ENCODE results near the gene TP63.

Gene TP63

DNA sequence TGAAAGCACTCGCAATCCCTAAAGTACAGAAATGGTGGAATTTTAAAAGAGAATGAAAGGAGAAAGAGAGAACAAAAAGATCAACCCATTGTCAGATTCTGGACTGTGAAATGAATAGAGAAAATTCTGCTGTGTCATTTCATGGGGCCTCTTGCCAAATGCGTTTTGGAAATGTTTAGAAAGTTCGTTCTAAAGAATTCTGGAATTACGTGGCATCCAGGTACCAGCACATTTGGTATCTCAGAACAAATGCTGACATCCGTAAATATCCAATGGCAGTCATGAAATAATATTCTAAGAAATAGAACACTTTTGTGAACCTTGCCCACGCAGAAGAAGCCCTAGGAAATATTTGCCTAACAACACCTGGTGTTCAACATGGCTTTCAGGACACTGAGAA, 270.3 kb downstream of the TP63 start:
- Histone ChIP-seq H3K27me3 (ENCODE audit: control insufficient read depth in 1 of 2, insufficient read depth in 2 of 2, low read length in 2 of 2) (no peaks in the 10 kb centered on the region), H3K9me3 (ENCODE audit: control insufficient read depth in 1 of 2, low read length in 2 of 2) (no peaks in the 10 kb centered on the region), H3K9ac (ENCODE audit: low read depth in 1 of 2, low read length in 2 of 2) (no peak overlapping the region), H3K4me1 (ENCODE audit: control insufficient read depth in 1 of 2, insufficient read depth in 2 of 2, low read length in 2 of 2) (peaks cover 0 to 3% of the 10 kb centered on the region in 2 donors), H3K27ac (ENCODE audit: low read depth, low read length) (no peak overlapping the region), H3K4me3 (ENCODE audit: low read depth in 1 of 2, low read length in 2 of 2) (no peak overlapping the region), H3K36me3 (ENCODE audit: control insufficient read depth in 1 of 2, insufficient read depth in 2 of 2, low read length in 2 of 2) (no peaks in the 10 kb centered on the region)

- no peaks in the 10 kb centered on the region for H3K9me3 ChIP-seq (ENCODE audit: control insufficient read depth in 1 of 2, low read length in 2 of 2)
- H3K27ac ChIP-seq (ENCODE audit: low read depth, low read length): no peak overlapping the region
- H3K4me1 ChIP-seq (ENCODE audit: control insufficient read depth in 1 of 2, insufficient read depth in 2 of 2, low read length in 2 of 2): peaks cover 0 to 3% of the 10 kb centered on the region in 2 donors
- H3K4me3 ChIP-seq (ENCODE audit: low read depth in 1 of 2, low read length in 2 of 2): no peak overlapping the region
- no peaks in the 10 kb centered on the region for H3K27me3 ChIP-seq (ENCODE audit: control insufficient read depth in 1 of 2, insufficient read depth in 2 of 2, low read length in 2 of 2)
- H3K36me3 ChIP-seq (ENCODE audit: control insufficient read depth in 1 of 2, insufficient read depth in 2 of 2, low read length in 2 of 2): no peaks in the 10 kb centered on the region
- no peak overlapping the region for H3K9ac ChIP-seq (ENCODE audit: low read depth in 1 of 2, low read length in 2 of 2)
Observed at GRCh38 chr3:189902230-189903186, 271.3 kb downstream of the TP63 start.

DNA sequence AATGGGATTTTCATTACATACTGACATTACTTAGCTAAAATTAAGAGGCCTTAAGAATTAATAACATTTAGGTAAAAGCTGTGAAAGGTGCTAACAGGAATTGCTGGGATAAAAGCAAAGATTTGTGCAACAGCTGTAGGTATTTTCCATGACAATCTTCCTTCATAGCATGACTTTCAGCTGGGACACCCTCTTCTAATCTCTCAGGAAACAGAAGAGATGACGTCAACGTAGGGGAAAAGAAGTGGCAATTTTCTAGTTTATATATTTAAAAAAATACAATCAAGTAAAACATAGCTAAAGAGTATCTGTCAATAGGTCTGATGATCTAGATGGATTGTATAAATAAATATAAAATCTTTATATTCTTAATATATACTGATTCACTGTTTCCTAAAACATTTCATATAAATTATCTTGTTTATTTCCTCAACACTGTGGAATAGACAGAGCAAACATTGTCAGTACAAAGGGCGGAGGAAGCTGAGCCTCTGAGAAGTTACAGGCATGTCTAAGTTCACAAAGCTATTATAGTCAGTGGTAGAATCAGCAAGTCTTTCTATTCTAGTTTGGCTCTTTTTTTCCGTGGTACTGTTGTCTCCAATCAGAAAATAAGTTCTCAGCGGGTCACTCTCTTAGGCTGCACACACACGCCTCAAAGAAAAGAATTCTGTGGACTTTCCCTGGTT, 272.5 kb downstream of the TP63 start:
- H3K9me3 ChIP-seq (ENCODE audit: control insufficient read depth in 1 of 2, low read length in 2 of 2): no peaks in the 10 kb centered on the region
- H3K4me1 ChIP-seq (ENCODE audit: control insufficient read depth in 1 of 2, insufficient read depth in 2 of 2, low read length in 2 of 2): peaks cover 0 to 3% of the 10 kb centered on the region in 2 donors
- H3K9ac ChIP-seq (ENCODE audit: low read depth in 1 of 2, low read length in 2 of 2): no peak overlapping the region
- H3K27ac ChIP-seq (ENCODE audit: low read depth, low read length): no peak overlapping the region
- no peaks in the 10 kb centered on the region for H3K27me3 ChIP-seq (ENCODE audit: control insufficient read depth in 1 of 2, insufficient read depth in 2 of 2, low read length in 2 of 2)
- no peak overlapping the region for H3K4me3 ChIP-seq (ENCODE audit: low read depth in 1 of 2, low read length in 2 of 2)
- H3K36me3 ChIP-seq (ENCODE audit: control insufficient read depth in 1 of 2, insufficient read depth in 2 of 2, low read length in 2 of 2): no peaks in the 10 kb centered on the region

DNA sequence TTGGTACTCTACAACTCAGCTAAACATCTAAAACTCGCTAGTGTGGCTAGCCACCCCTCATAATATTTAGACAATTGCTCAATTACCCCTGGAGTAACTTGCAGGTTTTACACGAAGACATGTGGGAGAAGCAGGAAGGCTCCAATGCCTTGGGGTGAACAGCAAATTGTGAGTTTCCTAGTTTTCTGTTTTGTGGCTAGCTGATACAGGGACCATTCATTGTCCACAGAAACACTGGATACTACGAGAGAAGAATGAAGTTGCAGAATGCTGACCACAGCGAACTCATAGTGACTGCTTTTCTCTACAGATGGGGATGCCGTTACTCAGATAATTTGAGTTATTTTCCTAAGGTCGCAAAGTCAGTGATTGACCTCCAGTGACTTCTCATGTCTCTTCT, 276.6 kb downstream of the TP63 start:
- peaks cover 0 to 3% of the 10 kb centered on the region in 2 donors for H3K4me1 ChIP-seq (ENCODE audit: control insufficient read depth in 1 of 2, insufficient read depth in 2 of 2, low read length in 2 of 2)
- no peaks in the 10 kb centered on the region for H3K9me3 ChIP-seq (ENCODE audit: control insufficient read depth in 1 of 2, low read length in 2 of 2)
- no peaks in the 10 kb centered on the region for H3K36me3 ChIP-seq (ENCODE audit: control insufficient read depth in 1 of 2, insufficient read depth in 2 of 2, low read length in 2 of 2)
- no peak overlapping the region for H3K27ac ChIP-seq (ENCODE audit: low read depth, low read length)
- no peak overlapping the region for H3K4me3 ChIP-seq (ENCODE audit: low read depth in 1 of 2, low read length in 2 of 2)
- H3K9ac ChIP-seq (ENCODE audit: low read depth in 1 of 2, low read length in 2 of 2): no peak overlapping the region
- H3K27me3 ChIP-seq (ENCODE audit: control insufficient read depth in 1 of 2, insufficient read depth in 2 of 2, low read length in 2 of 2): no peaks in the 10 kb centered on the region

DNA sequence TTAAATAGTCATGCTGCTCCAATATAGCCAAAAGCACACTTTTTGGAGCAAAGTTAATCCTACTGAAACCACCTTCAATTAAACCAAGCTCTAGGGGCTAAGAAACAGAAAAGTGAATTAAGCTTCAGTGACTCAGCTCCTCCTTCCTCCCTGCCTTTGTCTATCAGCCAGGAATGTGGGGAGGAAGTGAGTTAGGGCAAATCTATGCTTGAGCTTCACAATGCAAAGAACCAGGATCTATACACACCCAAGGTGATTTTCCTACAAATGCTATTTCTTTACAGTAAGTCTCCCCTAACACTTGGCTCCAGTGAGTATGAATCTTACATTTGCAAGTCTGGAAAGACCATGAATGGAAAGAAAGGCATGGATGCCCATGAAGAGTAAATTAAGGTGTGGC, 277.5 kb downstream of the TP63 start:
- no peaks in the 10 kb centered on the region for H3K27me3 ChIP-seq (ENCODE audit: control insufficient read depth in 1 of 2, insufficient read depth in 2 of 2, low read length in 2 of 2)
- H3K9me3 ChIP-seq (ENCODE audit: control insufficient read depth in 1 of 2, low read length in 2 of 2): no peaks in the 10 kb centered on the region
- no peak overlapping the region for H3K4me3 ChIP-seq (ENCODE audit: low read depth in 1 of 2, low read length in 2 of 2)
- H3K9ac ChIP-seq (ENCODE audit: low read depth in 1 of 2, low read length in 2 of 2): no peak overlapping the region
- H3K27ac ChIP-seq (ENCODE audit: low read depth, low read length): no peak overlapping the region
- H3K36me3 ChIP-seq (ENCODE audit: control insufficient read depth in 1 of 2, insufficient read depth in 2 of 2, low read length in 2 of 2): no peaks in the 10 kb centered on the region
- H3K4me1 ChIP-seq (ENCODE audit: control insufficient read depth in 1 of 2, insufficient read depth in 2 of 2, low read length in 2 of 2): peaks cover 0 to 3% of the 10 kb centered on the region in 2 donors

DNA sequence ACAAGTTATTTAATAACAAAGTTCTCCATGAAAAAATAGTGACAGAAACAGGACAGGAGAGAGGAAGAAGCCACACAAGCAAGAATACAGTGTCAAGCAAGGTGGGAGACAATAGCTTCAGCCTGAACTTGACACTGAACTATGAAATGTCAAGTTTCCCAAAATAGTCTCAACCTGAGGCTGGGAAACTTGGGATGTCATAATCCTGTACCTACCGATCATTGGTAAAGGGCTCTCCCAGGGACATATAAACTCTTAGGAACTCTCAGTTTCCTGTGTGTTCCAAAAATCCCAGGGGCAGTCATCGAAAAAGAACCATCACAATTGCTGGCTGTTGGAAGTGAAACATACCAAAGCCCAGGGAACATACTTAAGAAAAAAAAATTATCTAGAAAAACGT, 277.9 kb downstream of the TP63 start:
- no peaks in the 10 kb centered on the region for H3K9me3 ChIP-seq (ENCODE audit: control insufficient read depth in 1 of 2, low read length in 2 of 2)
- H3K36me3 ChIP-seq (ENCODE audit: control insufficient read depth in 1 of 2, insufficient read depth in 2 of 2, low read length in 2 of 2): no peaks in the 10 kb centered on the region
- peaks cover 0 to 1% of the 10 kb centered on the region in 2 donors for H3K4me1 ChIP-seq (ENCODE audit: control insufficient read depth in 1 of 2, insufficient read depth in 2 of 2, low read length in 2 of 2)
- no peak overlapping the region for H3K4me3 ChIP-seq (ENCODE audit: low read depth in 1 of 2, low read length in 2 of 2)
- no peaks in the 10 kb centered on the region for H3K27me3 ChIP-seq (ENCODE audit: control insufficient read depth in 1 of 2, insufficient read depth in 2 of 2, low read length in 2 of 2)
- no peak overlapping the region for H3K9ac ChIP-seq (ENCODE audit: low read depth in 1 of 2, low read length in 2 of 2)
- no peak overlapping the region for H3K27ac ChIP-seq (ENCODE audit: low read depth, low read length)

GRCh38 chr3:189909573-189909972, 278.4 kb downstream of the TP63 start:
- Histone ChIP-seq H3K27ac (ENCODE audit: low read depth, low read length) (no peak overlapping the region), H3K4me1 (ENCODE audit: control insufficient read depth in 1 of 2, insufficient read depth in 2 of 2, low read length in 2 of 2) (no peaks in the 10 kb centered on the region)

GRCh38 chr3:189911001-189911400, 279.8 kb downstream of the TP63 start:
- no peak overlapping the region for H3K27ac ChIP-seq (ENCODE audit: low read depth, low read length)
- H3K27me3 ChIP-seq (ENCODE audit: control insufficient read depth in 1 of 2, insufficient read depth in 2 of 2, low read length in 2 of 2): no peaks in the 10 kb centered on the region
- H3K36me3 ChIP-seq (ENCODE audit: control insufficient read depth in 1 of 2, insufficient read depth in 2 of 2, low read length in 2 of 2): no peaks in the 10 kb centered on the region
- H3K9ac ChIP-seq (ENCODE audit: low read depth in 1 of 2, low read length in 2 of 2): no peak overlapping the region
- H3K4me1 ChIP-seq (ENCODE audit: control insufficient read depth in 1 of 2, insufficient read depth in 2 of 2, low read length in 2 of 2): no peaks in the 10 kb centered on the region
- H3K4me3 ChIP-seq (ENCODE audit: low read depth in 1 of 2, low read length in 2 of 2): no peak overlapping the region
- no peaks in the 10 kb centered on the region for H3K9me3 ChIP-seq (ENCODE audit: control insufficient read depth in 1 of 2, low read length in 2 of 2)

More at GRCh38 chr3:189909573-189909972, 278.4 kb downstream of the TP63 start:
- H3K9me3 ChIP-seq (ENCODE audit: control insufficient read depth in 1 of 2, low read length in 2 of 2): no peaks in the 10 kb centered on the region
- H3K36me3 ChIP-seq (ENCODE audit: control insufficient read depth in 1 of 2, insufficient read depth in 2 of 2, low read length in 2 of 2): no peaks in the 10 kb centered on the region
- no peaks in the 10 kb centered on the region for H3K27me3 ChIP-seq (ENCODE audit: control insufficient read depth in 1 of 2, insufficient read depth in 2 of 2, low read length in 2 of 2)
- no peak overlapping the region for H3K4me3 ChIP-seq (ENCODE audit: low read depth in 1 of 2, low read length in 2 of 2)
- no peak overlapping the region for H3K9ac ChIP-seq (ENCODE audit: low read depth in 1 of 2, low read length in 2 of 2)

DNA sequence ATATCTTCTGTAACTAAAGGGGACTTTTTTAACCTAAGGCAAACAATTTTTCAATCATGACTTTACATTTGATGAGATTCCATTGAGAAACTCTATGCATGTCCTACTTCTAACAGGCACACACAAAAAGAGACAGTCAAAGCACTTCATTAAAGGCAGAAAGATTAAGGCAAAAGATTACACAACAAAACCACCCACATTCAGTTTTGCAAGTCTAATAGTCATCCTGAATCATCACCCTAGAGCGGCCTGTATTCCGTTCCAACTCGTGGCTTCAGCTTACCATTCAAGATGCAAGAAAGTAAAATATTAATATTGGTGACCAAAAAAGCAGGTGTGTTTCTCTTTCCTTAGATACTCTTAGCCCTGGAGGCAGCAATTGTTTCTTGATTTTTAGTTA, 283.6 kb downstream of the TP63 start:
- H3K9me3 ChIP-seq (ENCODE audit: control insufficient read depth in 1 of 2, low read length in 2 of 2): no peaks in the 10 kb centered on the region
- no peak overlapping the region for H3K27ac ChIP-seq (ENCODE audit: low read depth, low read length)
- no peak overlapping the region for H3K9ac ChIP-seq (ENCODE audit: low read depth in 1 of 2, low read length in 2 of 2)
- no peaks in the 10 kb centered on the region for H3K36me3 ChIP-seq (ENCODE audit: control insufficient read depth in 1 of 2, insufficient read depth in 2 of 2, low read length in 2 of 2)
- H3K4me3 ChIP-seq (ENCODE audit: low read depth in 1 of 2, low read length in 2 of 2): no peak overlapping the region
- no peaks in the 10 kb centered on the region for H3K27me3 ChIP-seq (ENCODE audit: control insufficient read depth in 1 of 2, insufficient read depth in 2 of 2, low read length in 2 of 2)
- H3K4me1 ChIP-seq (ENCODE audit: control insufficient read depth in 1 of 2, insufficient read depth in 2 of 2, low read length in 2 of 2): no peaks in the 10 kb centered on the region

DNA sequence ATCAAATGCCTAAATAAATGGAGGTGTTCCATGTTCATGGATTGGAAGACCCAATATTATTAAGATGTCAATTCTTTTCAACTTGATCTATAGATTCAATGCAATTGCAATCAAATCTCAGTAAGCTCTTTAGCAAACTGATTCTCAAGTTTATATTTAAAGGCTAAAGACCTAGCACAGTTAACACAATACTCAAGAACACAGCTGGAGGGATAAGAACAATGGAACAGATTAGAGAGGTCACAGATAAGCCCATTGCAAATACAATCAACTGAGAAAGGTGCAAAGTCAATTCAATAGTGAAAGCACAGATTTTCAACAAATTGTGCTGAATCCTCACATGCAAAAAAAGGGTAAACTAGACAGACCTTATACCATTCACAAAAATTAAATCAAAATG, 290.6 kb downstream of the TP63 start:
- Histone ChIP-seq H3K4me1 (ENCODE audit: control insufficient read depth in 1 of 2, insufficient read depth in 2 of 2, low read length in 2 of 2) (no peaks in the 10 kb centered on the region), H3K36me3 (ENCODE audit: control insufficient read depth in 1 of 2, insufficient read depth in 2 of 2, low read length in 2 of 2) (no peaks in the 10 kb centered on the region), H3K27ac (ENCODE audit: low read depth, low read length) (no peak overlapping the region), H3K9ac (ENCODE audit: low read depth in 1 of 2, low read length in 2 of 2) (no peak overlapping the region), H3K9me3 (ENCODE audit: control insufficient read depth in 1 of 2, low read length in 2 of 2) (no peaks in the 10 kb centered on the region), H3K4me3 (ENCODE audit: low read depth in 1 of 2, low read length in 2 of 2) (no peak overlapping the region), H3K27me3 (ENCODE audit: control insufficient read depth in 1 of 2, insufficient read depth in 2 of 2, low read length in 2 of 2) (no peaks in the 10 kb centered on the region)

Data from duodenal mucosa (tissue), 2 donors.